ENCODE measurements around the gene SLC4A1.

The SLC4A1 gene

GRCh38 chr17:44219616-44220212, 48.2 kb downstream of the SLC4A1 start, which contains the start of gene UBTF:
Gene UBTF, minus strand, starts transcription at chr17:44219675. Its CDS starts 1,446 bp downstream, at chr17:44218229.
- peak; percentile 58 for DNase-seq

DNA sequence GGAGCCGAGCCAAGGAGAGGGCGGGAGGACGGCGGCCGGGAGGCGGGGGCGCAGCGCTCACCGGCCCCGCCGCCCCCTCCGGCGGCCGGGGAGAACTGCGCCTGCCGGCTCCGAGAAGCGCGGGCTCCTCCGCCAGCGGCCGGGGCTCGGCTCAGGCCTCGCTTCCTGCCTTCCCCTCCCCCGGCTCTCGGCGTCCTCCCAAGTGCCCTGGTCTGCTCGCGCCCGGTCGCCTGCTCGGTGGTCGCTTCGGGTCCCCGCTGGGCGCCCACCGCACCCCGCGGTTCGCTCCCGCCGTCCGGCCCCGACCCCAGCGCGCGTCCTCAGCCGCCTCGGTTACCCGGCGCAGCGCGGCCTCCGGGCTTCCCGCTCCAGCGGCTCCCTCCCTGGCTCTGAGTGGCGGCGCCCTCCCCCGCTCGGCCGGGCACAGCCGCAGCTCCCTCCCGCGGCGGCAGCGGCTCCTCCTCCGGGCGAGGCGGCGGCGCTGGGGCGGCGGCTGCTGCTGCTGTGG, 48.8 kb downstream of the SLC4A1 start:
- DNase-seq: peak; percentile 81

DNA sequence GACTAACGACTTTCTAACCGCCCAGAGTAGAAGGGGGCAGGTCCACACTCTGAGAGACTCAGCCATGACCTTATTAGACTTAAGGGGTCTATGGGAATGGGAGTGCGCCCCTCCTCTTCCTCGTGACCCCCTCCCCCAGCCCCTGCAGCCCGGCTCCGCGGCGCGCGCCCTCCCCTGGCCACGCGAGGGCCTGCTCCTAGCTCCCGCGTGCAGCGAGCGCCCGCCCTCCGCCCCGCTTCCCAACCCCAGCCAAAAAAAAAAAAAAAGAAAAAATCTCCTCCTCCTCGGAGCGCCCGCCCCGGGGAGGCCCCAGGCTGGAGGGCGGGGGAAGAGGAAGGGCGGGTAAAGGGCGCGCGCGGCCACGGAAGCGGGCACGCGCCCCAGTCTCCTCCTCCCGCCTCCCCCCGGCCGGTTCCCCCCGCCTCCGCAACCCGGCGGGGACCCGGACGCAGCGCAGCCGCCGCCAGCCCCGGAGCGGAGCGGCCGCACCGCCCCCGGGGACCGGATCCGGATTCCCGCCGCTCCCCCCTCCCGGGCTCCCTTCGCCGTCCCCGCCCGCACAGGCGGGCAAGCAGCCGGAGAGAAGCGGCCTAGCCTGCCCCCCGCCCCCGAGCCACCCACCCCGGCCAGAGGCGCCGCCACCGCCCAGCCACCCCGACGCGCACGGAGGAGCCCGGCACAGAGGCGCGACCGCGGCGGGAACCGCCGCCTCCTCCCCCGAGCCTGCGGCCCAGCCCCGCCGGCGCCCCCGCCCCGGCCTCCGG, 49.4 kb downstream of the SLC4A1 start:
- DNase-seq: peak; percentile 90

DNA sequence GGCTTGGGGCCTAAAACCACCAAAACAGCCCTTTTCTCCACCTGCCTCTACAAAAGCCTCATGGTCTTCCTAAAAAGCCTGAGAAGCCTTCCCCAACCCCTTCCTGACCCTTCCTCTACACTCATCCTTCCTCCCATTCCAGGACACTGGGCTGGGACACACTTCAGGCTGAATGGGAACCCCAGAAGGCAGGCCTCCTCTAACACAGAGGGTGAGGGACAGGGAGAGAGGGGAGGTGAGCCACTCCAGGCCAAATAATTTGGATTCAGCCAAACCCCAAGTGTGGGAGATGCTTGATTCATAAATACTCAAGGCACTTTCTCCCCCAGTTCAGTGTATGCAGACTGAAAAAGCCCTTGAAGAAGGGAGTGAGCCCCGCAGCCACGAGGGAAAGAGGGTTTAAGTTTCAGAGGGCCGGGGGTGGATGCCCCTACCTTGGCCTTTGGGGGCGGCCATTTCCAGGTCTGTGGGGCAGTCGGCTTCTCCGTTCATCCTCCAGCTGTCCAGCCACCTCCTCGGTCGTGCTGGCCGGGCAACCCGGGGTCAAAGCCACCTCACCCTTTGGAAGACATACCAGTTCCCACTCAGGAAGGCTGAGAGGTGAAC, 50.1 kb downstream of the SLC4A1 start:
- no peak for DNase-seq

GRCh38 chr17:44216694-44217093, 51.2 kb downstream of the SLC4A1 start:
- DNase-seq: no peak

GRCh38 chr17:44216173-44216572, 51.8 kb downstream of the SLC4A1 start:
- no peak for DNase-seq

DNA sequence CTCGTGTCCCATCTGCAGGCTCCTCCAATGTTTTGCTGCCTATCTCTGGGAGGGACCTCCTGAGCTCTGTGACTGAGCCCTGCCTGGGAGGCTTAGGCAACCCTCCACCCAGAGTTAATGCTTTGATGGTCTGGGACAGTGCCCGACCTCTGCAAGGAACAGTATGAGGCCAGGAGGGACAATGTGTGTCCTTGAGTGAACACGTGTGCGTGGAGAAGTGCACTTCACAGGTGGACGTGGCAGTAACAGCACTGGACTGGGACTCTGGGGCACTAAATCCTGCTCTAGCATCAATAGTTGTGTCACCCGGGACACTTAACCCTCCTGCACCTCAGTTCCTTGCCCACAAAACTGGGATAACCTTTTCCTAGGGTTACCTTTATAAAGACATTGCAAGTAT, 53.0 kb downstream of the SLC4A1 start:
- no peak for DNase-seq

DNA sequence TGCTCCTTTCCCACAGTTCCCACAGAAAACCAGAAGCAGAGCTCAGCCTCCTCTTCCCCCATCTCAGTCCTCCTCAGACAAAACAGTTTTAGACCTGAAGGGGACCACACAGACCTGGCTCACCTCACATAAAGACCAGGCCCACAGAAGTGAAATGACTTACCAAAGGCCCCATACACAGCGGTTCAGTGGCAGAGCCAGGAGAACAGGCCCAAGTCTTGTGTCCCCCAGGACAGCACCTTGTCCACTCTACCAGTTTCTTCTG, 53.8 kb downstream of the SLC4A1 start:
- DNase-seq: no peak

DNA sequence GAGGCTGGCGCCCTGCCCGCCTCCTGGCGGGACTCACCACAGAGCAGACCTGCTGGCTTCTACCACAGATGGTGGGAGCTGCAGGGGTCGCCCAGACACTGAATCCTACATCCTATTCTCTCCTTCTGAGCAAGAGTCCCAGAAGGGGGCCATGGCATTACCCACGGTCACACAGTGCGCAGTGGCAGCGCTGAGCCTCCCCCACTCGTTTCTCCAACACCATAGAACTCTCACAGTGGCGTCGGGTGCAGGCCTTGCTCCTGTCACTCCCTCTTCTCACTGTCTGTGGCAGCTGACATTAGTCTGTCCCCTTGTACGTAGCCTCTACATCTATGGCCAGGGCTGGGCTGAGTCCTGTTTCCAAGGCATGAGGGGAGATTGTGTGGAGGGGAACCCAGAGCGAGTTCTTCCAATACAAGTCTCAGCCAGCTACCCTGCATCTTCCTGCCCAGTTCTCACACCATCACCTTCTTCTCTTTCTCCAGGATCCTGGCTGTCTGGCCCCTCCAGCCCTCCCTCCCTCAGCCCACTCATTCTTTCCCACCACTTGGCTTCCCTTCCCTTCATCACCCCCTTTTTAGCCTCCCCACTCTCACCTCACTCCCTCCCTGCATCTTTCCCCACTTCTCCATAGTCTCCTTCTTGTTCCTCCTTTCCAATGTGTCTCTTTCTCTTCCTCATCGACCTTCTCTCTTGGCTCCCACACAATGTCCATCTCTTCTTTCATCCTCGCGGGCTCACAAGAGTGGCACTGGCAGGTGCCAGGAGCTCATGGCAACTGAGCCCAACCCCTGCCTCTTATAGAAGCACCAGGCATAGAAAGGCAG, 54.3 kb downstream of the SLC4A1 start:
- no peak for DNase-seq

GRCh38 chr17:44212507-44213402, 55.2 kb downstream of the SLC4A1 start:
- no peak for DNase-seq

GRCh38 chr17:44211281-44212265, 56.4 kb downstream of the SLC4A1 start:
- DNase-seq: no peak

DNA sequence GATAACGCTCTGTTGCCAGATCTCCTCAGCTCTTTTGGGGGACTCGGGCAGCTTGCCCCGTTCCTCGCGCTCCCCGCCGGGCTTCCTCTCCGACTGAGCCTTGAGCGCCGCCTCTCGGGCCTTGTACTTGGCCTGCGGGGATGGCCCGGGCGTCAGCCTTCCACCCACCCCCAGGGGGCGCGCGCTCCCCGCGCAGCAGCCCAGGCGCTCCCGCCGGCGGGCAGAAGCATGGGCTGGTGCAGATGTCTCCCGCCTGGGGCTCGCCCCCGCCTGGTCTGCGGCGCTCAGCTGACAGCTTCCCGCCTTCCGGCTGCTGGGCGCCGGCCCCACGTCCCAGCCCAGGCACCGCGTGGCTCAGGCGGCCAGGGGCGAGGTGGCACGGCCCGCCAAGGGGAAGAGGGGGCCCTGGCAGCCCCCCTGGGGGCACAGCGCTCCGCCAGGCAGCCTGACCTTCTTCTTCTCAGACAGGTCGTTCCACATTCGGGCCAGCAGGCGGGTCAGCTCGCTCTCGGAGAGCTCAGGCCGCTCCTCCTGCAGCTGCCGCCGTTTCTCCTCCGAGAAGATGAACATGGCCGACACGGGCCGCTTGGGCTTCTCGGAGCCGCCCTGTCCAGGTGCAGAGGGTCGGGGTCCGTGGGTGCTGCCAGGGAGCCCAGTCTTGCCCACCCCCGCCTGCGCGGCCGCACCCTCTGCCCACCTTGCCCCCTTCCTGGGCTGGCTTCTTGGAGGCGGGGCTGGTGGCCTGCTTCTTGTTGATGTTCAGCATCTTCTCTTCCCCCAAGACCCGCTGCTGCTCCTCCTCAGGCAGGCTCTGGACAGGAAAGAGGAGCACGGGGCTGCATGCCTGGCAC, 57.4 kb downstream of the SLC4A1 start:
- DNase-seq: peak; percentile 94

GRCh38 chr17:44209786-44210341, 58.1 kb downstream of the SLC4A1 start:
- DNase-seq: peak; percentile 78

DNA sequence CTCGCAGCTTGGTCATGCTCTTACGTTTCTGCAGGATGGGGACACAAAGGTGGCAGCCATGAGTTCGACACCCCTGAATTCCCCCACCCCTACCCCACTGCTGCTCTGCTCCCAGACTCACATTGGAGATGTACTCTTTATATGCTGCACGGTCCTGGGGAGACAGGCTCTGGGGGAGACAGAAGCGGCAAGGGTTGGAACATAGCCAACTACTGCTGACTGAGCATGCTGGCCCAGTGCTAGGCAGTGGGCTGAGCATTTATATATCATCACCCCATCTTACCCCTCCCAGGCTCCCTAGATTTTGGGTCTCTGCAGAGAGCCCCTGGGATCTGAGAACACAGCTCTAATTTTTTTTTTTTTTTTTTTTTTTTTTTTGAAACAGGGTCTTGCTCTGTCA, 60.2 kb downstream of the SLC4A1 start:
- DNase-seq: no peak

DNA sequence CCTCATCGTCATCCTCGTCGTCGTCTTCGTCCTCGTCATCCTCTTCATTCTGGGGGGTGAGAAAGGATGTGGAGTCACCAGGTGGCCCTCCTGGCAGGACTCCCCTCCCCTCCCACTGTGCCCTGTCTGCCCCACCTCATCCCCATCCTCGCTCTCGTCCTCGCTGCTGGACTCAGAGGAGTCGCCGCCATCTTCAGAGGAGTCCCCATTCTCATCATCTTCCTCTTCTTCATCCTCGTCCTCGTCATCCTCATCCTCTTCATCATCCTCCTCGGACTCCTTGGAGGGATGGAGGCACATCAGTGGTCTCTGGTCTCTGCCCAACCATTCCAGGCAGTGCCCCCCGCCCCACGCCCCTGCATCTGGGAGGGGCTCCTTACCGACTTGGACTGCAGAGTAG, 60.6 kb downstream of the SLC4A1 start:
- no peak for DNase-seq

- DNase-seq: no peak
These were observed 61.1 kb downstream of the SLC4A1 start for GRCh38 chr17:44206825-44207155.

GRCh38 chr17:44205962-44206824, 61.7 kb downstream of the SLC4A1 start:
- no peak for DNase-seq

DNA sequence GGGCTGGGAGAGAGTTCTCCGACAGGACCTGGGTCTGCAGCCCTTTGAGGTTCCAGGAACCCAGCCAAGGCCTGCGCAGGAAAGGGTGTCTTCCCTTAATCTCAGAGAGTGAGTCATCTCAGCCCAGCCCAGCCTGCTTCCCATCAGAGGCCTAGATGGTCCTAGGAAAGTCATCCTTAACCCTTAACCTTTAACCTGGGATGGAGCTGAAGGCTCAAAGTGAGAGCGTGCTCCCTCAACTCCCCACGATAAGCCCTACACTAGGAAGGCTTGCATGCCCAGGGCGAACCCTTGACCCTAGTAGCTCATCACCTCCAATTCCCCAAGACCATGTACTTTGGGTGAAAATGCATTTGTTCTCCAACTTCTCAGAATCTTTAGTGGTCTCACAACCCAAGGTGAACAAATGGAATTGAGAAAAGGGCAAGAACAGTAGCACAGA, 63.5 kb downstream of the SLC4A1 start:
- no peak for DNase-seq
